BLaER1 treated with 17β-estradiol and CSF1 and Interleukin-3, amounts not matched to agents 10 nM and 100 nM (cell line): ENCODE measurements around the gene AXDND1.
"Not testable (repeated sequence)": the region's sequence is repeated elsewhere in the genome, so short reads cannot be mapped to it uniquely, and the experiment has no call there.

Experiments used
- H3K27ac ChIP-seq, 11 experiments: shearing (Covaris generic); formaldehyde crosslinking; 2 replicates each; pipeline ENCODE4 v1.8.1; 2022
- H3K27me3 ChIP-seq, 11 experiments: shearing (Covaris generic); formaldehyde crosslinking; 2 replicates each; pipeline ENCODE4 v1.8.1; 2022
- H3K36me3 ChIP-seq, 11 experiments: shearing (Covaris generic); formaldehyde crosslinking; 2 replicates each; pipeline ENCODE4 v1.8.1; 2022
- H3K4me1 ChIP-seq, 10 experiments: shearing (Covaris generic); formaldehyde crosslinking; 2 replicates each; pipeline ENCODE4 v1.8.1; 2022
- H3K4me2 ChIP-seq, 11 experiments: shearing (Covaris generic); formaldehyde crosslinking; 2 replicates each; pipeline ENCODE4 v1.8.1; 2022
- H3K4me3 ChIP-seq, 10 experiments: shearing (Covaris generic); formaldehyde crosslinking; 2 replicates each; pipeline ENCODE4 v1.8.1; 2022
- H3K9ac ChIP-seq, 11 experiments: shearing (Covaris generic); formaldehyde crosslinking; 2 replicates each; pipeline ENCODE4 v1.8.1; 2022
- H3K9me3 ChIP-seq, 11 experiments: shearing (Covaris generic); formaldehyde crosslinking; replicated peaks in 1 of 11; 2 replicates each; pipeline ENCODE4 v1.8.1; 2022
- H4K20me1 ChIP-seq, 11 experiments: shearing (Covaris generic); formaldehyde crosslinking; 2 replicates each; pipeline ENCODE4 v1.8.1; 2022
- Cebpa-rat ChIP-seq, 11 experiments: shearing (Covaris generic); IDR thresholded peaks; 2 replicates each; pipeline ENCODE4 v1.8.1; 2022

Gene AXDND1

GRCh38 chr1:179441501-179441900 is 75.7 kb downstream of the AXDND1 start:
- H3K27ac ChIP-seq = no peak overlapping the region
- H3K4me3 ChIP-seq = no peak overlapping the region
- no peaks in the 10 kb centered on the region for H3K27me3 ChIP-seq
- H3K4me2 ChIP-seq = no peak overlapping the region
- no peaks in the 10 kb centered on the region for H3K9me3 ChIP-seq
- H3K36me3 ChIP-seq = no peaks in the 10 kb centered on the region
- H4K20me1 ChIP-seq = no peaks in the 10 kb centered on the region
- H3K9ac ChIP-seq = no peak overlapping the region
- no peaks in the 10 kb centered on the region for H3K4me1 ChIP-seq
- TF ChIP-seq Cebpa-rat (IDR thresholded peaks at IDR 0.05) = no peak

- H3K36me3 ChIP-seq, H3K27ac ChIP-seq, H3K9me3 ChIP-seq, H3K4me2 ChIP-seq, H3K4me1 ChIP-seq, H3K9ac ChIP-seq, H4K20me1 ChIP-seq, H3K27me3 ChIP-seq, H3K4me3 ChIP-seq: not testable (repeated sequence)
Measured at GRCh38 chr1:179442846-179443245, 77.1 kb downstream of the AXDND1 start.

DNA sequence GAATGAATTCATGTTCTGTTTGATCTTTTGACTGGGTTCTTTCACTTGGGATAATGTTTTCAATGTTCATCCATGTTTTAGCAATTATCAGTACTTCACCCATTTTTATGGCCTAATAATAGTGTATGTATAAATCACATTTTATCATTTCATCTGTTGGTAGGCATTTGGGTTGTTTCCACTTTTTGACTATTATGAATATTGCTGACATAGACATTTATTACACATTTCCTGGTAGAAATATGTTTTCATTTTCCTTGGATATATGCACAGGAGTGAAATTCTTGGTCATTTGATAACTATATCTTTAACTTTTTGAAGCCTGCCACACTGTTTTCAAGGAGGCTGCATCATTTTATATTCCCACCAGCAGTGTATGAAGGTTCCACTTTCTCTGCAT is 79.8 kb downstream of the AXDND1 start:
- TF ChIP-seq Cebpa-rat (IDR thresholded peaks at IDR 0.05) = no peak
- Histone ChIP-seq H3K36me3 (no peaks in the 10 kb centered on the region), H3K9me3 (no peaks in the 10 kb centered on the region)

GRCh38 chr1:179447489-179447888 is 81.7 kb downstream of the AXDND1 start:
- H3K36me3 ChIP-seq = no peaks in the 10 kb centered on the region
- TF ChIP-seq Cebpa-rat (IDR thresholded peaks at IDR 0.05) = no peak
- no peaks in the 10 kb centered on the region for H4K20me1 ChIP-seq
- no peaks in the 10 kb centered on the region for H3K4me1 ChIP-seq
- no peak overlapping the region for H3K4me2 ChIP-seq
- no peak overlapping the region for H3K27ac ChIP-seq
- H3K9ac ChIP-seq = no peak overlapping the region
- H3K4me3 ChIP-seq = no peak overlapping the region
- peaks cover 0 to 6% (median 0%) of the 10 kb centered on the region in 11 experiments; a peak in 5 of 22 replicates for H3K9me3 ChIP-seq
- no peaks in the 10 kb centered on the region for H3K27me3 ChIP-seq

More for the DNA sequence above, 79.8 kb downstream of the AXDND1 start:
- Histone ChIP-seq H3K27ac (no peak overlapping the region), H3K9ac (no peak overlapping the region), H4K20me1 (no peaks in the 10 kb centered on the region), H3K27me3 (no peaks in the 10 kb centered on the region), H3K4me3 (no peak overlapping the region), H3K4me1 (no peaks in the 10 kb centered on the region), H3K4me2 (no peak overlapping the region)

GRCh38 chr1:179448437-179449149 is 82.8 kb downstream of the AXDND1 start:
- Histone ChIP-seq H3K4me1 (no peaks in the 10 kb centered on the region), H3K36me3 (no peaks in the 10 kb centered on the region), H4K20me1 (no peaks in the 10 kb centered on the region), H3K4me2 (no peak overlapping the region), H3K27me3 (no peaks in the 10 kb centered on the region), H3K9ac (no peak overlapping the region), H3K4me3 (no peak overlapping the region), H3K9me3 (peaks cover 0 to 16% (median 8%) of the 10 kb centered on the region in 11 experiments; a peak in 12 of 22 replicates), H3K27ac (no peak overlapping the region)
- TF ChIP-seq Cebpa-rat (IDR thresholded peaks at IDR 0.05) = no peak

DNA sequence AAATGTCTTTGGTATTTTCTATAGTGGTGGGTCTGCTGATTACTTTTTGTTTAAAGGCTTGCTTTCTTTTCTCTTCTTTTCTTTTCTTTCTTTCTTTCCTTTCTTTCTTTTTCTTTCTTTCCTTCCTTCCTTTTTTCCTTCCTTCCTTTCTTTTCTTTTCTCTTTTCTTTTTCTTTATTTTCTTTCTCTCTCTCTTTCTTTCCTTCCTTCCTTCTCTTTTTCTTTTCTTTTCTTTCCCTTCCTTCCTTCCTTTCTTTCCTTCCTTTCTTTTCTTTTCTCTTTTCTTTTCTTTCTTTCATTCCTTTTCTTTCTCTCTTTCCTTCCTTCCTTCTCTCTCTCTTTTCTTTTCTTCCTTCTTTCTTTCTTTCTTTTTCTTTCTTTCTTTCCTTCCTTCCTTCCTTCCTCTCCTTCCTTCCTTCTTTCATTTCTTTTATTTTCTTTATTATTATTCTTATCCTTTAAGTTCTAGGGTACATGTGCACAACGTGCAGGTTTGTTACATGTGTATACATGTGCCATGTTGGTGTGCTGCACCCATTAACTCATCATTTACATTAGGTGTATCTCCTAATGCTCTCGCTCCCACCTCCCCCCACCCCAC is 93.9 kb downstream of the AXDND1 start:
- not testable (repeated sequence) for H3K9ac ChIP-seq, H3K27me3 ChIP-seq, H3K4me1 ChIP-seq, H3K27ac ChIP-seq, H4K20me1 ChIP-seq, H3K36me3 ChIP-seq, H3K4me3 ChIP-seq, H3K9me3 ChIP-seq, H3K4me2 ChIP-seq

DNA sequence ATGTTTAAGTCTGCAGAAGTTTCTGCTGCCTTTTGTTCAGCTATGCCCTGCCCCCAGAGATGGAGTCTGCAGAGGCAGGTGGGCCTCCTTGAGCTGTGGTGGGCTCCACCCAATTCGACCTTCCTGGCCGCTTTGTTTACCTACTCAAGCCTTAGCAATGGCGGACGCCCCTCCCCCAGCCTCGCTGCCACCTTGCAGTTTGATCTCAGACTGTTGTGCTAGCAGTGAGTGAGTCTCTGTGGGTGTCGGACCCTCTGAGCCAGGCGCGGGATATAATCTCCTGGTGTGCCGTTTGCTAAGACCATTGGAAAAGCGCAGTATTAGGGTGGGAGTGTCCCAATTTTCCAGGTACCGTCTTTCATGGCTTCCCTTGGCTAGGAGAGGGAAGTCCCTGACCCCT is 99.9 kb downstream of the AXDND1 start:
- not testable (repeated sequence) for H3K27me3 ChIP-seq, H3K4me1 ChIP-seq

DNA sequence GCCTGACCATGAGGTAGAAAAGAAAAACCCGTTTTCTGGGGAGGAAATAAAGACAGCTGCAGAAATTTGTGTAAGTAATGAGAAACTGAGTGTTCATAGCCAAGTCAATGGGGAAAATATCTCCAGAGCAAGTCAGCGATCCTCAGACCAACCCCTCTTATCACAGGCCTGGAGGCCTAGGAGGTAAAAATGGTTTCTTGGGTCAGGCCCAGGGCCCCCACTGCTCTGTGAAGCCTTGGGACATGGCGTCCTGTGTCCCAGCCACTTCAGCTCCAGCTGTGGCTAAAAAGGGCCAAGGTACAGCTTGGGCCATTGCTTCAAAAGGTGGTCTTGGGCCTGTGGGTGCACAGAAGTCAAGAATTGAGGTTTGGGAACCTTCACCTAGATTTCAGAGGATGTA is 108.9 kb downstream of the AXDND1 start:
- Histone ChIP-seq H3K4me3 (no peak overlapping the region), H3K27me3 (no peaks in the 10 kb centered on the region), H3K27ac (no peak overlapping the region), H3K9ac (no peak overlapping the region), H3K4me2 (no peak overlapping the region), H3K36me3 (no peaks in the 10 kb centered on the region; a peak in 1 of 22 replicates), H3K9me3 (peaks cover 53 to 67% (median 63%) of the 10 kb centered on the region in 11 experiments), H3K4me1 (no peaks in the 10 kb centered on the region), H4K20me1 (no peaks in the 10 kb centered on the region)
- TF ChIP-seq Cebpa-rat (IDR thresholded peaks at IDR 0.05) = no peak

More for the DNA sequence above, 99.9 kb downstream of the AXDND1 start:
- not testable (repeated sequence) for H4K20me1 ChIP-seq, H3K4me3 ChIP-seq, H3K4me2 ChIP-seq, H3K36me3 ChIP-seq, H3K9me3 ChIP-seq, H3K27ac ChIP-seq, H3K9ac ChIP-seq

- H3K27me3 ChIP-seq = no peaks in the 10 kb centered on the region
- no peak overlapping the region for H3K4me2 ChIP-seq
- no peak overlapping the region for H3K4me3 ChIP-seq
- H3K27ac ChIP-seq = no peak overlapping the region
- H3K9me3 ChIP-seq = peaks cover 59 to 75% (median 68%) of the 10 kb centered on the region in 11 experiments
- H3K4me1 ChIP-seq = no peaks in the 10 kb centered on the region
- H3K9ac ChIP-seq = no peak overlapping the region
- no peak for TF ChIP-seq Cebpa-rat (IDR thresholded peaks at IDR 0.05)
- no peaks in the 10 kb centered on the region; a peak in 1 of 22 replicates for H3K36me3 ChIP-seq
- no peaks in the 10 kb centered on the region for H4K20me1 ChIP-seq
Measured at GRCh38 chr1:179476484-179476883, 110.7 kb downstream of the AXDND1 start.

DNA sequence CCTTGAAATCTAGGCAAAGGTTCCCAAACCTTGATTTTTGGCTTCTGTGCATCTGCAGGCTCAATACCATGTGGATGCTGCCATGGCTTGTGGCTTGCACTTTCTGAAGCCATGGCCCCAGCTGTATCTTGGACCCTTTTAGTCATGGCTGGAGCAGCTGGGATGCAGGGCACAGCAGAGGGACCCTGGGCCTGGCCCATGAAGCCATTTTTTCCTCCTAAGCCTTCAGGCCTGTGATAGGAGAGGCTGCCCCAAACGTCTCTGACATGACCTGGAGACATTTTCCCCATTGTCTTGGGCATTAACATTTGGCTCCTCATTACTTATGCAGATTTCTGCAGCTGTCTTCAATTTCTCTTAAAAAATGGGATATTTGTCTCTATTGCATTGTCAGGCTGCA is 112.6 kb downstream of the AXDND1 start:
- Histone ChIP-seq H3K4me3 (no peak overlapping the region), H3K27ac (no peak overlapping the region), H3K9me3 (peaks cover 61 to 71% (median 68%) of the 10 kb centered on the region in 11 experiments), H3K36me3 (no peaks in the 10 kb centered on the region; a peak in 1 of 22 replicates), H4K20me1 (no peaks in the 10 kb centered on the region), H3K27me3 (no peaks in the 10 kb centered on the region), H3K4me1 (no peaks in the 10 kb centered on the region), H3K4me2 (no peak overlapping the region), H3K9ac (no peak overlapping the region)
- TF ChIP-seq Cebpa-rat (IDR thresholded peaks at IDR 0.05) = no peak
